Measurements from ENCODE around the gene RPS6KA2.

Gene RPS6KA2

GRCh38 chr6:166361077-166361429 is 266.0 kb downstream of the RPS6KA2 start:
- TF ChIP-seq EZH2 (IDR thresholded peaks at IDR 0.05; ENCODE audit: borderline replicate concordance, low read depth, low read length, severe bottlenecking) (no peak), CTCF (IDR thresholded peaks at IDR 0.05; ENCODE audit: borderline replicate concordance, extremely low read depth, low read length, poor library complexity, severe bottlenecking) (no peak)
- H3K27me3 ChIP-seq (ENCODE audit: insufficient read depth, low read length, poor library complexity) = no peaks in the 10 kb centered on the region
- H3K9me3 ChIP-seq (ENCODE audit: insufficient read depth, low read length, severe bottlenecking) = no peaks in the 10 kb centered on the region
- ATAC-seq (ENCODE audit: insufficient read depth, low read depth) = no peak
- DNase-seq = no peak
- H3K9ac ChIP-seq (ENCODE audit: low read depth, low read length) = no peak overlapping the region
- H3K79me2 ChIP-seq (ENCODE audit: insufficient read depth, low read length) = no peaks in the 10 kb centered on the region
- H3K4me3 ChIP-seq (ENCODE audit: low read depth in 1 of 2, low read length in 2 of 2) = no peak overlapping the region
- no peaks in the 10 kb centered on the region for H3K4me1 ChIP-seq (ENCODE audit: insufficient read depth, low read length)
- no peak overlapping the region for H2AFZ ChIP-seq (ENCODE audit: low read depth, low read length)
- H3K4me2 ChIP-seq (ENCODE audit: insufficient read depth, low read length) = no peak overlapping the region
- H3K36me3 ChIP-seq (ENCODE audit: insufficient read depth, low read length) = peaks cover 22% of the 10 kb centered on the region; the same call in 1 of the 2 replicates
- H3K27ac ChIP-seq (ENCODE audit: low read length) = no peak overlapping the region
- H4K20me1 ChIP-seq (ENCODE audit: insufficient read depth, low read length) = no peaks in the 10 kb centered on the region

DNA sequence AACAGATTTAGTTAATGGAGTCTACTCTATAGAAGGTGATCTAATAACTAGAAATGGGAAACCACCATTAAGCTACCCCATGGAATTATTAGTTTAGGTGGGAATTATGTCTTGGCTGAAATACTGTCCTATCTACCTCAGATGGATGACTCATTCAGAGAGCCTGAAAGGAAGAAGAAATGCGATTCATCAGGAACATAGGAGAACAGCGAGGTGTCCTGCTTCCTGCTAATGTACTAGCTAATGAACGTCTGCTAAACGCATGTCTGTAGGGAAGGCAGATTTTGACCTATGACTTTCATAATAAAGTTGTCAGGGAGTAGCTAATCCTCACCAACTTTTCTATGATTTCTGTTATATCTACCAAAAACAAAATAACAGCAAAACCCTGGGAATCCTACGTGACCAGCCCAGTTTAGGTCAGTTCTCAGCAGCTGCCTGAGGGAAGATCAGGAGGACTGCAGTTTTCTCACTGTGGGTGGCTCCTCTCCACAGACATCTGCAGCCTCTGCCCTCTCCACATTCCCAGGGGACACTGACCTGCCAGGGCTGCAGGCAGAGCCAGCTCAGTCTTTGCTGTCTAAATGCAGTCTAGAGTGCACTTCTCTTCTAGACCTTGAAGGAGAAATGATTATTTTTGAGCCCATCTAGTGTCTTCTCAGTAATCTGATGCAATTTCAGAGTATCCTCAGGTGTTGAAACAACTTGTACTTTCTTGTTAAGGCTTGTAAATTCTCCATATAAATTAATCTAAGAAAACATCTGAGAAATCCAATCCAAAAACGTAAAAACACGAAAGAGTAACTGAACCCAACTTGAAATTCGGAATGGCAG is 266.6 kb downstream of the RPS6KA2 start:
- H3K27me3 ChIP-seq (ENCODE audit: insufficient read depth, low read length, poor library complexity) = peaks cover 4% of the 10 kb centered on the region
- H3K36me3 ChIP-seq (ENCODE audit: insufficient read depth, low read length) = peaks cover 22% of the 10 kb centered on the region; the same call in 1 of the 2 replicates
- H3K9me3 ChIP-seq (ENCODE audit: insufficient read depth, low read length, severe bottlenecking) = no peaks in the 10 kb centered on the region
- no peaks in the 10 kb centered on the region for H3K4me1 ChIP-seq (ENCODE audit: insufficient read depth, low read length)
- H3K79me2 ChIP-seq (ENCODE audit: insufficient read depth, low read length) = no peaks in the 10 kb centered on the region
- H4K20me1 ChIP-seq (ENCODE audit: insufficient read depth, low read length) = no peaks in the 10 kb centered on the region
- no peak overlapping the region for H3K9ac ChIP-seq (ENCODE audit: low read depth, low read length)
- no peak overlapping the region for H3K4me3 ChIP-seq (ENCODE audit: low read depth in 1 of 2, low read length in 2 of 2)
- H3K4me2 ChIP-seq (ENCODE audit: insufficient read depth, low read length) = no peak overlapping the region
- DNase-seq (no peak), ATAC-seq (ENCODE audit: insufficient read depth, low read depth) (no peak)
- no peak for TF ChIP-seq EZH2 (IDR thresholded peaks at IDR 0.05; ENCODE audit: borderline replicate concordance, low read depth, low read length, severe bottlenecking)
- no peak for TF ChIP-seq CTCF (IDR thresholded peaks at IDR 0.05; ENCODE audit: borderline replicate concordance, extremely low read depth, low read length, poor library complexity, severe bottlenecking)
- H2AFZ ChIP-seq (ENCODE audit: low read depth, low read length) = no peak overlapping the region
- no peak overlapping the region for H3K27ac ChIP-seq (ENCODE audit: low read length)
